IgD-negative memory B cell (primary cell): Measurements from ENCODE around the gene PIK3CD. TPM values are rescaled to one million over a fixed set of nuclear protein-coding genes. Genes with fewer than 3 reads are reported as not detected.
"Not testable (repeated sequence)": the region's sequence is repeated elsewhere in the genome, so short reads cannot be mapped to it uniquely, and the experiment has no call there.

Source experiments
- H3K27ac Mint-ChIP-seq, 3 donors: one replicate each; pipeline ENCODE4 v1.8.0; 2020 to 2022; ENCODE audit warnings: mild to moderate bottlenecking in 3 of 3, mixed read lengths in 3 of 3, moderate library complexity in 1 of 3
- H3K27me3 Mint-ChIP-seq: one replicate; pipeline ENCODE4 v1.8.0; 2021; ENCODE audit warnings: mixed read lengths
- H3K36me3 Mint-ChIP-seq: one replicate; pipeline ENCODE4 v1.8.0; 2020; ENCODE audit warnings: mild to moderate bottlenecking, mixed read lengths
- H3K4me1 Mint-ChIP-seq, 3 donors: one replicate each; pipeline ENCODE4 v1.8.0; 2020 to 2022; ENCODE audit warnings: mixed read lengths in 3 of 3, mild to moderate bottlenecking in 1 of 3
- H3K4me3 Mint-ChIP-seq, 4 donors: one replicate each; pipeline ENCODE4 v1.8.0; 2020 to 2022; ENCODE audit warnings: mild to moderate bottlenecking in 4 of 4, mixed read lengths in 4 of 4, moderate library complexity in 3 of 4
- H3K9me3 Mint-ChIP-seq, 3 donors: one replicate each; pipeline ENCODE4 v1.8.0; 2020 to 2021; ENCODE audit warnings: mixed read lengths in 3 of 3, mild to moderate bottlenecking in 1 of 3
- polyA plus RNA-seq: library from polyadenylated mRNA; unstranded; fragments of 300-500 nt; fragmentation: Illumina TruSeq; gene quantifications from one replicate; pipeline ENCODE4 v1.2.3, GENCODE V29; 2021

The PIK3CD gene
- polyA plus RNA-seq, 1 donor from 2014 or later = 82.6 TPM

GRCh38 chr1:9731561-9731960, 80.0 kb downstream of the PIK3CD start:
- Mint-ChIP-seq H3K27ac (peak overlapping the region in 2 of 3 donors; percentile 61 to 87), H3K4me3 (peak overlapping the region in 2 of 4 donors; percentile 34 to 73), H3K36me3 (peaks cover 7% of the 10 kb centered on the region), H3K9me3 (no peaks in the 10 kb centered on the region), H3K4me1 (peaks cover 32 to 38% (median 37%) of the 10 kb centered on the region in 3 donors), H3K27me3 (no peaks in the 10 kb centered on the region)

- Mint-ChIP-seq H3K27ac (peak overlapping the region; percentile 71 to 87 (median 73)), H3K4me3 (peak overlapping the region in 3 of 4 donors; percentile 34 to 76 (median 66)), H3K9me3 (no peaks in the 10 kb centered on the region), H3K27me3 (no peaks in the 10 kb centered on the region), H3K36me3 (peaks cover 7% of the 10 kb centered on the region), H3K4me1 (peaks cover 32 to 38% (median 37%) of the 10 kb centered on the region in 3 donors)
These were observed 80.8 kb downstream of the PIK3CD start for GRCh38 chr1:9732123-9732971.

GRCh38 chr1:9733160-9733789, 81.7 kb downstream of the PIK3CD start:
- H3K4me3 Mint-ChIP-seq = peak overlapping the region in 3 of 4 donors; percentile 34 to 68 (median 55)
- H3K4me1 Mint-ChIP-seq = peaks cover 32 to 38% (median 37%) of the 10 kb centered on the region in 3 donors

GRCh38 chr1:9735800-9736199, 84.3 kb downstream of the PIK3CD start:
- no peak overlapping the region for H3K4me3 Mint-ChIP-seq
- no peaks in the 10 kb centered on the region for H3K27me3 Mint-ChIP-seq
- H3K27ac Mint-ChIP-seq = no peak overlapping the region
- peaks cover 3% of the 10 kb centered on the region for H3K36me3 Mint-ChIP-seq
- H3K4me1 Mint-ChIP-seq = peaks cover 24 to 26% (median 25%) of the 10 kb centered on the region in 3 donors
- no peaks in the 10 kb centered on the region for H3K9me3 Mint-ChIP-seq

More at GRCh38 chr1:9733160-9733789, 81.7 kb downstream of the PIK3CD start:
- Mint-ChIP-seq H3K9me3 (no peaks in the 10 kb centered on the region), H3K36me3 (peaks cover 7% of the 10 kb centered on the region), H3K27ac (peak overlapping the region in 2 of 3 donors; percentile 86 to 87), H3K27me3 (no peaks in the 10 kb centered on the region)

GRCh38 chr1:9736241-9736640, 84.7 kb downstream of the PIK3CD start:
- Mint-ChIP-seq H3K36me3 (peaks cover 3% of the 10 kb centered on the region), H3K4me1 (peaks cover 23 to 25% (median 25%) of the 10 kb centered on the region in 3 donors), H3K27me3 (no peaks in the 10 kb centered on the region), H3K9me3 (no peaks in the 10 kb centered on the region), H3K27ac (no peak overlapping the region), H3K4me3 (no peak overlapping the region)

- Mint-ChIP-seq H3K4me3 (peak overlapping the region in 1 of 4 donors; percentile 38), H3K4me1 (peaks cover 17 to 20% (median 19%) of the 10 kb centered on the region in 3 donors), H3K27me3 (no peaks in the 10 kb centered on the region), H3K9me3 (no peaks in the 10 kb centered on the region), H3K36me3 (no peaks in the 10 kb centered on the region), H3K27ac (no peak overlapping the region)
These were observed 85.5 kb downstream of the PIK3CD start for GRCh38 chr1:9737057-9737456.

GRCh38 chr1:9737671-9738070, 86.1 kb downstream of the PIK3CD start:
- Mint-ChIP-seq H3K4me3 (no peak overlapping the region), H3K27me3 (no peaks in the 10 kb centered on the region), H3K27ac (peak overlapping the region in 2 of 3 donors; percentile 57 to 84), H3K4me1 (peaks cover 11 to 14% (median 13%) of the 10 kb centered on the region in 3 donors), H3K36me3 (no peaks in the 10 kb centered on the region), H3K9me3 (no peaks in the 10 kb centered on the region)

GRCh38 chr1:9744106-9744799, 92.7 kb downstream of the PIK3CD start:
- Mint-ChIP-seq H3K36me3 (no peaks in the 10 kb centered on the region), H3K27ac (peak overlapping the region in 1 of 3 donors; percentile 60), H3K27me3 (no peaks in the 10 kb centered on the region), H3K4me1 (no peaks in the 10 kb centered on the region), H3K9me3 (no peaks in the 10 kb centered on the region), H3K4me3 (no peak overlapping the region)

GRCh38 chr1:9746211-9746610, 94.7 kb downstream of the PIK3CD start:
- no peaks in the 10 kb centered on the region for H3K36me3 Mint-ChIP-seq
- H3K4me3 Mint-ChIP-seq = no peak overlapping the region
- H3K27me3 Mint-ChIP-seq = no peaks in the 10 kb centered on the region
- no peak overlapping the region for H3K27ac Mint-ChIP-seq
- no peaks in the 10 kb centered on the region for H3K4me1 Mint-ChIP-seq
- no peaks in the 10 kb centered on the region for H3K9me3 Mint-ChIP-seq

GRCh38 chr1:9746651-9747050, 95.1 kb downstream of the PIK3CD start:
- Mint-ChIP-seq H3K4me1 (no peaks in the 10 kb centered on the region), H3K9me3 (no peaks in the 10 kb centered on the region), H3K4me3 (no peak overlapping the region), H3K36me3 (no peaks in the 10 kb centered on the region), H3K27me3 (no peaks in the 10 kb centered on the region), H3K27ac (no peak overlapping the region)

GRCh38 chr1:9748391-9748790, 96.9 kb downstream of the PIK3CD start:
- peak overlapping the region in 1 of 3 donors; percentile 54 for H3K27ac Mint-ChIP-seq
- not testable (repeated sequence) for H3K36me3 Mint-ChIP-seq, H3K9me3 Mint-ChIP-seq

GRCh38 chr1:9749361-9749760, 97.8 kb downstream of the PIK3CD start:
- Mint-ChIP-seq H3K27me3 (no peaks in the 10 kb centered on the region), H3K9me3 (no peaks in the 10 kb centered on the region), H3K27ac (peak overlapping the region in 1 of 3 donors; percentile 67), H3K4me1 (no peaks in the 10 kb centered on the region), H3K4me3 (no peak overlapping the region), H3K36me3 (no peaks in the 10 kb centered on the region)

More at GRCh38 chr1:9748391-9748790, 96.9 kb downstream of the PIK3CD start:
- not testable (repeated sequence) for H3K4me1 Mint-ChIP-seq, H3K27me3 Mint-ChIP-seq, H3K4me3 Mint-ChIP-seq

GRCh38 chr1:9751971-9752370, 100.4 kb downstream of the PIK3CD start:
- Mint-ChIP-seq H3K4me3 (no peak overlapping the region), H3K9me3 (no peaks in the 10 kb centered on the region), H3K4me1 (peaks cover 0 to 3% (median 1%) of the 10 kb centered on the region in 3 donors), H3K27ac (peak overlapping the region in 1 of 3 donors; percentile 14), H3K27me3 (no peaks in the 10 kb centered on the region), H3K36me3 (peaks cover 3% of the 10 kb centered on the region)

GRCh38 chr1:9753121-9753531, 101.6 kb downstream of the PIK3CD start:
- H3K9me3 Mint-ChIP-seq = no peaks in the 10 kb centered on the region
- H3K36me3 Mint-ChIP-seq = peaks cover 3% of the 10 kb centered on the region
- peaks cover 0 to 6% (median 3%) of the 10 kb centered on the region in 3 donors for H3K4me1 Mint-ChIP-seq

More at GRCh38 chr1:9753121-9753531, 101.6 kb downstream of the PIK3CD start:
- H3K4me3 Mint-ChIP-seq = no peak overlapping the region
- no peaks in the 10 kb centered on the region for H3K27me3 Mint-ChIP-seq
- H3K27ac Mint-ChIP-seq = no peak overlapping the region
